HEK293T (cell line): ENCODE measurements around the gene PIK3R4.

Experiments
- BHLHE40 ChIP-seq: fragments of 450-650 bp; IDR thresholded peaks from 2 replicates; pipeline ENCODE4 v1.6.1; 2016; ENCODE audit warnings: mild to moderate bottlenecking, moderate library complexity, borderline replicate concordance
- LEF1 ChIP-seq: fragments of 450-650 bp; IDR thresholded peaks from 2 replicates; pipeline ENCODE4 v1.6.1; 2017; ENCODE audit warnings: mild to moderate bottlenecking, borderline replicate concordance

DNA sequence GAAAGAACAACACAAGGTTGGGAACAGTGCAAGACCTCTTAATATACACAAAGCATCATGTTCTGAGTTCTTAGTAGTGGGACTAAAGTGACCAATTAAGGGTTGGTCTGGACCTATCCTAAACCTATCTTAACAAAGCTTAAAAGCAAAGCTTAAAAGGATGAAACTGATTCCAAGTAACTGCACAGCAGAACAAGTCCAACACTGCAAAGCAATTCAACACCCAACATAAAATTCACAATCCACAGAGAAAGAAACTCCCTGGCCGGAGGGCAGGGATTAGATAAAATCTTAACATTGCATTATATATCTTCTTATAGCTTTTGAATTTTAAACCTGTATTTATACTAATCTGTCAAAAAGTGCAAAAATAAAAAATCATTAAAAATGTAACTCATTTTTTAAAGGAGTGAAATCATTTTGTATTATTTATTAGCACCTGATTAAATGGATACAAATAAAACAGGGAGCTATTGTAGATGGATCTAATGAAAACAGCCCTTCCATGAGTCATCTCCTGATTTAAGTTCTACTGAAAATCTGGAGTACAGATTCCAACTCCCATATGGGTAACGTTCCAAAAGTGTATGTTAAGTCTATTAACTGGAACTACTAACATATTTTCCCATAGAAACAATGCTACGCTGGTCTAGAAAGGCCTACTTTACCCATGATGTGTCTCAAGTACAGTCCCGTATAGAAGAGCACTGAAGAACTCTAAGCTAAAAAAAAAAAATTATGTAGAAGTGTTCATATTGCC, 34.9 kb downstream of the PIK3R4 start:
- TF ChIP-seq LEF1 (no peak), BHLHE40 (no peak)
